Loucy (cell line): ENCODE data around the gene PLCB3.

Experiments
- CTCF ChIP-seq: fragments of 200-600 bp; sonication (generic); conservative IDR thresholded peaks from 2 replicates; pipeline ENCODE4 v1.5.1; 2014; ENCODE audit warnings: mild to moderate bottlenecking, antibody characterized with exemption, low read length
- EZH2phosphoT487 ChIP-seq: fragments of 200-600 bp; IDR thresholded peaks from 2 replicates; pipeline ENCODE4 v1.6.1; 2018; ENCODE audit warnings: antibody characterized with exemption, mild to moderate bottlenecking, moderate library complexity, borderline replicate concordance

GRCh38 chr11:64208796-64209562, 42.4 kb upstream of the PLCB3 start:
- TF ChIP-seq CTCF (no peak), EZH2phosphoT487 (no peak)
